BE2C (cell line): ENCODE data around the gene SELENOP.

Source experiments
- DNase-seq: peaks from one replicate; pipeline ENCODE4 v3.0.0-alpha.2; 2020
- H3K27me3 ChIP-seq: fragments of 250-450 bp; sonication (Bioruptor Pico); 2 replicates; pipeline ENCODE4 v1.5.1; 2020; ENCODE audit warnings: mild to moderate bottlenecking
- H3K36me3 ChIP-seq: fragments of 250-450 bp; sonication (Bioruptor Pico); 2 replicates; pipeline ENCODE4 v1.5.1; 2020; ENCODE audit warnings: mild to moderate bottlenecking
- H3K4me1 ChIP-seq: fragments of 250-450 bp; sonication (Bioruptor Pico); 2 replicates; pipeline ENCODE4 v1.5.1; 2020
- H3K4me3 ChIP-seq: 2 replicates; pipeline ENCODE4 v1.5.1; 2011; ENCODE audit warnings: low read depth, low read length
- H3K9me3 ChIP-seq: fragments of 250-450 bp; sonication (Bioruptor Pico); 2 replicates; pipeline ENCODE4 v1.5.1; 2020
- CTCF ChIP-seq: IDR thresholded peaks from 2 replicates; pipeline ENCODE4 v1.5.1; 2012; ENCODE audit warnings: mild to moderate bottlenecking, low read depth, low read length

Gene SELENOP

GRCh38 chr5:42781584-42781983, 30.1 kb downstream of the SELENOP start:
- no peak overlapping the region for H3K4me3 ChIP-seq
- H3K27me3 ChIP-seq = no peaks in the 10 kb centered on the region
- H3K4me1 ChIP-seq = no peaks in the 10 kb centered on the region
- DNase-seq = no peak
- H3K9me3 ChIP-seq = no peaks in the 10 kb centered on the region
- TF ChIP-seq CTCF = no peak
- no peaks in the 10 kb centered on the region for H3K36me3 ChIP-seq

- no peaks in the 10 kb centered on the region for H3K9me3 ChIP-seq
- H3K27me3 ChIP-seq = no peaks in the 10 kb centered on the region
- no peak overlapping the region for H3K4me3 ChIP-seq
- TF ChIP-seq CTCF = no peak
- no peaks in the 10 kb centered on the region for H3K4me1 ChIP-seq
- H3K36me3 ChIP-seq = no peaks in the 10 kb centered on the region
- DNase-seq = no peak
These were observed 32.6 kb downstream of the SELENOP start for GRCh38 chr5:42779083-42779482.

DNA sequence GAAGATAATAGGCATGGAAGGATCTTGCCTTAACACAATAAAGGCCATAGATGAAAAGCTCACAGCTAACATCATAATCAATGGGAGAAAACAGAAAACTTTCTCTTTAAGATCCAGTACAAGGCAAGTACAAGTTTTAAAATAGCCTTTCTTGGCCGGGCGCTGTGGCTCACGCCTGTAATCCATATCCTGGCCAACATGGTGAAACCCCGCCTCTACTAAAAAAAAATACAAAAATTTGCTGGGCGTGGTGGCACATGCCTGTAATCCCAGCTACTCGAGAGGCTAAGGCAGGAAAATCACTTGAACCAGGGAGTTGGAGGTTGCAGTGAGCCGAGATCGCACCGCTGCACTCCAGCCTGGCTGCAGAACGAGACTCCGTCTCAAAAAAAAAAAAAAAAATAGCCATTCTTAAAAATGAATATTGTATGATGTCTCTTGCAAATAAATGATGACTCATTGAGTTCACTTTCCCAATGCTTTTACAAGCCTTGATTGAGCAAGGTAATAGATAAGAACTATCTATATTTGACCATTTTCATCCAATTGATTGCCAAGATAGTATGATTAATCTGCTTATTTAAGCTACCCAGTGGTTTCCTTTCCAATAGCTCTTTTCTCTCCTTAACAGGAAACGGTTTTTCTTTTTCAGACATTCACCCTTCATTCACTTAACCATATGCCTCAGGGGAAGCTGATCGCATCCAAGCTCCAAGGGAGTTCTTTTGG, 39.3 kb downstream of the SELENOP start:
- H3K4me3 ChIP-seq = no peak overlapping the region
- no peaks in the 10 kb centered on the region for H3K4me1 ChIP-seq
- H3K36me3 ChIP-seq = no peaks in the 10 kb centered on the region
- no peak for DNase-seq
- H3K27me3 ChIP-seq = no peaks in the 10 kb centered on the region
- TF ChIP-seq CTCF = no peak
- no peaks in the 10 kb centered on the region for H3K9me3 ChIP-seq

DNA sequence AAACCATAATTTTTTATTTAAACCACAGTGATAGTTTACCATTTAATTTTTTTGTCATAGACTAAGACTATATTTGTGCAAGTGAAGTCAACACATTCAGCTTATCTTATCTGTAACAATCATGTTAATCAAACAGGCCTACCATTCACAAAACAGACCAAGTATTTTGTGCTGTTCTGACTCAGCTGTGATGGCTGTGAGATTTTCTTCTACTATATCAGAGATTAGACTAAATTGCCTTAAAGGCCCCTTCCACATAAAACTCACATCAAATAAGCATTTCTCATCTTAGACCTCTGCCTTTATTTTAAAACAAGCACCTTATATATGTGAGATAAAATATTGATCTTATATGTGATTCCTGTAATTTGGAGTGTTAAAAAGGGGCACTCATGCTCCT, 41.7 kb downstream of the SELENOP start:
- TF ChIP-seq CTCF = no peak
- H3K9me3 ChIP-seq = no peaks in the 10 kb centered on the region
- no peak for DNase-seq
- H3K36me3 ChIP-seq = no peaks in the 10 kb centered on the region
- H3K27me3 ChIP-seq = no peaks in the 10 kb centered on the region
- H3K4me1 ChIP-seq = no peaks in the 10 kb centered on the region
- H3K4me3 ChIP-seq = no peak overlapping the region

GRCh38 chr5:42768106-42768504, 43.6 kb downstream of the SELENOP start:
- DNase-seq = no peak
- no peaks in the 10 kb centered on the region for H3K9me3 ChIP-seq
- no peak overlapping the region for H3K4me3 ChIP-seq
- TF ChIP-seq CTCF = no peak
- H3K36me3 ChIP-seq = no peaks in the 10 kb centered on the region
- H3K4me1 ChIP-seq = no peaks in the 10 kb centered on the region
- no peaks in the 10 kb centered on the region; the same call in 1 of the 2 replicates for H3K27me3 ChIP-seq

GRCh38 chr5:42767491-42768105, 44.1 kb downstream of the SELENOP start:
- Histone ChIP-seq H3K36me3 (no peaks in the 10 kb centered on the region), H3K9me3 (no peaks in the 10 kb centered on the region), H3K27me3 (no peaks in the 10 kb centered on the region; the same call in 1 of the 2 replicates), H3K4me1 (no peaks in the 10 kb centered on the region), H3K4me3 (no peak overlapping the region)
- DNase-seq = no peak
- TF ChIP-seq CTCF = peak; percentile 49
